Brain microvascular endothelial cell (primary cell): ENCODE measurements around the gene MTA2.
"Not testable (repeated sequence)": the region's sequence is repeated elsewhere in the genome, so short reads cannot be mapped to it uniquely, and the experiment has no call there.

Source experiments
- DNase-seq: peaks from one replicate; pipeline ENCODE4 v3.0.0-alpha.2; 2020
- H3K27ac ChIP-seq: fragments of 250-450 bp; sonication (Bioruptor Pico); 2 replicates; pipeline ENCODE4 v1.5.1; 2020; ENCODE audit warnings: mild to moderate bottlenecking, moderate library complexity
- H3K27me3 ChIP-seq: fragments of 250-450 bp; sonication (Bioruptor Pico); replicated peaks from 2 replicates; pipeline ENCODE4 v1.5.1; 2020; ENCODE audit warnings: mild to moderate bottlenecking
- H3K36me3 ChIP-seq: fragments of 250-450 bp; sonication (Bioruptor Pico); replicated peaks from 2 replicates; pipeline ENCODE4 v1.5.1; 2020; ENCODE audit warnings: mild to moderate bottlenecking
- H3K4me3 ChIP-seq: 2 replicates; pipeline ENCODE4 v1.5.1; 2011; ENCODE audit warnings: low read depth, mild to moderate bottlenecking, control low read depth, low read length, moderate library complexity
- in situ Hi-C: cut with HindIII; loops from 2 replicates; pipeline ENCODE4 v1.10.0; 2017; ENCODE audit warnings: low sequenced_read_pairs, low pct_ligation_motif_present
- TF ChIP-seq, protein P1 (sequence below): IDR thresholded peaks from 2 replicates; pipeline ENCODE4 v1.5.1; 2011; ENCODE audit warnings: low read depth, mild to moderate bottlenecking, moderate library complexity, low read length, control low read depth, inconsistent platforms; ENCODE audit errors: missing control alignments

Gene MTA2

GRCh38 chr11:62554387-62555167, 47.1 kb downstream of the MTA2 start:
- no peak overlapping the region for H3K4me3 ChIP-seq
- in situ Hi-C loops, result loop anchor here (25.0 kb wide), 1 partner anchor 167 kb away; no protein-coding TSS in a partner anchor
- peak overlapping the region; percentile 86 for H3K27ac ChIP-seq
- no peak for DNase-seq
- TF ChIP-seq, protein P1, sequence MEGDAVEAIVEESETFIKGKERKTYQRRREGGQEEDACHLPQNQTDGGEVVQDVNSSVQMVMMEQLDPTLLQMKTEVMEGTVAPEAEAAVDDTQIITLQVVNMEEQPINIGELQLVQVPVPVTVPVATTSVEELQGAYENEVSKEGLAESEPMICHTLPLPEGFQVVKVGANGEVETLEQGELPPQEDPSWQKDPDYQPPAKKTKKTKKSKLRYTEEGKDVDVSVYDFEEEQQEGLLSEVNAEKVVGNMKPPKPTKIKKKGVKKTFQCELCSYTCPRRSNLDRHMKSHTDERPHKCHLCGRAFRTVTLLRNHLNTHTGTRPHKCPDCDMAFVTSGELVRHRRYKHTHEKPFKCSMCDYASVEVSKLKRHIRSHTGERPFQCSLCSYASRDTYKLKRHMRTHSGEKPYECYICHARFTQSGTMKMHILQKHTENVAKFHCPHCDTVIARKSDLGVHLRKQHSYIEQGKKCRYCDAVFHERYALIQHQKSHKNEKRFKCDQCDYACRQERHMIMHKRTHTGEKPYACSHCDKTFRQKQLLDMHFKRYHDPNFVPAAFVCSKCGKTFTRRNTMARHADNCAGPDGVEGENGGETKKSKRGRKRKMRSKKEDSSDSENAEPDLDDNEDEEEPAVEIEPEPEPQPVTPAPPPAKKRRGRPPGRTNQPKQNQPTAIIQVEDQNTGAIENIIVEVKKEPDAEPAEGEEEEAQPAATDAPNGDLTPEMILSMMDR, result no peak
- no peaks in the 10 kb centered on the region for H3K27me3 ChIP-seq
- H3K36me3 ChIP-seq, result peaks cover 24% of the 10 kb centered on the region

GRCh38 chr11:62553839-62554361, 47.8 kb downstream of the MTA2 start:
- TF ChIP-seq, protein P1, result no peak
- H3K27ac ChIP-seq, result peak overlapping the region; percentile 86
- H3K4me3 ChIP-seq, result peak overlapping the region; percentile 40
- no peaks in the 10 kb centered on the region for H3K27me3 ChIP-seq
- peaks cover 17% of the 10 kb centered on the region for H3K36me3 ChIP-seq
- in situ Hi-C loops, result loop anchor here (25.0 kb wide), 1 partner anchor 167 kb away; no protein-coding TSS in a partner anchor
- DNase-seq, result peak; percentile 86

GRCh38 chr11:62553080-62553838, 48.4 kb downstream of the MTA2 start:
- H3K27ac ChIP-seq, result peak overlapping the region; percentile 86
- DNase-seq, result peak; percentile 94
- peak overlapping the region; percentile 40 for H3K4me3 ChIP-seq
- TF ChIP-seq, protein P1, result no peak
- H3K27me3 ChIP-seq, result no peaks in the 10 kb centered on the region
- in situ Hi-C loops, result loop anchor here (25.0 kb wide), 1 partner anchor 166 kb away; no protein-coding TSS in a partner anchor
- H3K36me3 ChIP-seq, result peaks cover 12% of the 10 kb centered on the region

DNA sequence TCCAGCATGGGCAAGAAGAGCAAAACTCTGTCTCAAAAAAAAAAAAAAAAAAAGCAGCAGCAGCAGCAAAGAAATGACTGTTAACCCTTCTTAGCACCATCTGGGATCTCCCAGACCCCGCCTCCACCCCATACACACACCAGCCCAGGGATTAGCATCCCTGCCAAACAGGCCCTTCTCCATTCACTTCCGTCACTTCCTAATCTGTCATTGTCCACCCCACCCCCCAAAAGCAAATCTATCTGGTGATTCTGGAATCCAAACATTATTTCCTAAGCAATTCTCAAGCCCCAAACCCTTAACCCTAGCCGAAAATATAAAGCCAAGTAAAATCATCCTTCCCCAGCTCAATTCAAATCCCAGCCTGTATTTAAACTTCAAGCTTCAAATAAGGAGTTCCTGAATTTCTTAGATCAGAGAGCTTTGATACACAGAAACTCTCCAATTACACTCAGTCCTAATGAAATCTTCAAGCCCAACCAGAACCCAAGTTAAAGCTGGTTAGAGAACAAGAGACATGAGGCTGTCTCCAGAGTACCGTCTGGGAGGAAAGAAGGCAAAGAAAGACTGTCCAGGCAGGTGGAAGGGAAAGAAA, 49.1 kb downstream of the MTA2 start:
- Histone ChIP-seq H3K4me3 (peak overlapping the region; percentile 40), H3K36me3 (peaks cover 8% of the 10 kb centered on the region), H3K27me3 (no peaks in the 10 kb centered on the region), H3K27ac (peak overlapping the region; percentile 86)
- in situ Hi-C loops, result loop anchor here (25.0 kb wide), 1 partner anchor 165 kb away; no protein-coding TSS in a partner anchor
- DNase-seq, result no peak
- TF ChIP-seq, protein P1, result no peak

- DNase-seq, H3K4me3 ChIP-seq, H3K27ac ChIP-seq, H3K27me3 ChIP-seq, H3K36me3 ChIP-seq: not testable (repeated sequence)
- in situ Hi-C loops, result loop anchor here (25.0 kb wide), 1 partner anchor 163 kb away; no protein-coding TSS in a partner anchor
Observed at GRCh38 chr11:62550478-62550877, 51.2 kb downstream of the MTA2 start.
